Measurements from ENCODE around the gene CDC5L. TPM values are rescaled to one million over a fixed set of nuclear protein-coding genes. Genes with fewer than 3 reads are reported as not detected.

Gene CDC5L
- polyA plus RNA-seq, 1 donor (not counting 4 experiments of a cell fraction or from before 2014, with no cell fraction given): 16.6 TPM

GRCh38 chr6:44493132-44493531, 105.6 kb downstream of the CDC5L start:
- DNase-seq (ENCODE audit: low read depth, low spot score) (no peak), FAIRE-seq (no peak)
- no peaks in the 10 kb centered on the region for H3K9me1 ChIP-seq (ENCODE audit: control insufficient read depth, extremely low read depth, insufficient read depth, low read length)
- H4K20me1 ChIP-seq (ENCODE audit: control insufficient read depth, extremely low read depth, insufficient read depth, low read length): no peaks in the 10 kb centered on the region
- H3K4me3 ChIP-seq (ENCODE audit: control insufficient read depth in 2 of 3, extremely low read depth in 1 of 3, insufficient read depth in 2 of 3, low read depth in 1 of 3, low read length in 3 of 3): no peak overlapping the region
- no peaks in the 10 kb centered on the region for H3K27me3 ChIP-seq (ENCODE audit: control insufficient read depth, extremely low read depth, insufficient read depth, low read length)
- H3K4me1 ChIP-seq (ENCODE audit: control insufficient read depth, extremely low read depth, insufficient read depth, low read length): peaks cover 50% of the 10 kb centered on the region
- no peak for TF ChIP-seq CTCF (optimal IDR thresholded peaks at IDR 0.05 in 1 of 3, IDR thresholded peaks at IDR 0.05 in 1 of 3, conservative IDR thresholded peaks at IDR 0.05 in 1 of 3; ENCODE audit: extremely low read depth in 1 of 3, insufficient read depth in 2 of 3, low read length in 3 of 3)
- no peak for TF ChIP-seq EZH2 (IDR thresholded peaks at IDR 0.05; ENCODE audit: low read length)
- no peak overlapping the region for H3K9ac ChIP-seq (ENCODE audit: control insufficient read depth, extremely low read depth, insufficient read depth, low read length)
- peak overlapping the region; percentile 86 for H3K27ac ChIP-seq (ENCODE audit: control insufficient read depth, insufficient read depth, low read length)
- dilution Hi-C loops (cut with MboI; ENCODE audit: extremely low pct_ligation_motif_present, low sequenced_read_pairs): no loop called here
- no peaks in the 10 kb centered on the region for H3K36me3 ChIP-seq (ENCODE audit: control insufficient read depth in 2 of 2, extremely low read depth in 1 of 2, insufficient read depth in 2 of 2, low read length in 2 of 2)
- no peaks in the 10 kb centered on the region for H3K9me3 ChIP-seq (ENCODE audit: control insufficient read depth, low read depth, low read length)
- H3K4me2 ChIP-seq (ENCODE audit: control insufficient read depth, extremely low read depth, insufficient read depth, low read depth, low read length): no peak overlapping the region
- no peaks in the 10 kb centered on the region for H3K79me2 ChIP-seq (ENCODE audit: control insufficient read depth, insufficient read depth, low read length)
- H2AFZ ChIP-seq (ENCODE audit: control insufficient read depth, low read length): no peak overlapping the region

GRCh38 chr6:44493593-44493992, 106.1 kb downstream of the CDC5L start:
- no peak for DNase-seq (ENCODE audit: low read depth, low spot score)
- H2AFZ ChIP-seq (ENCODE audit: control insufficient read depth, low read length): no peak overlapping the region
- H3K9me1 ChIP-seq (ENCODE audit: control insufficient read depth, extremely low read depth, insufficient read depth, low read length): no peaks in the 10 kb centered on the region
- H3K36me3 ChIP-seq (ENCODE audit: control insufficient read depth in 2 of 2, extremely low read depth in 1 of 2, insufficient read depth in 2 of 2, low read length in 2 of 2): no peaks in the 10 kb centered on the region
- H4K20me1 ChIP-seq (ENCODE audit: control insufficient read depth, extremely low read depth, insufficient read depth, low read length): no peaks in the 10 kb centered on the region
- peaks cover 50% of the 10 kb centered on the region for H3K4me1 ChIP-seq (ENCODE audit: control insufficient read depth, extremely low read depth, insufficient read depth, low read length)
- peak overlapping the region; percentile 38 for H3K9ac ChIP-seq (ENCODE audit: control insufficient read depth, extremely low read depth, insufficient read depth, low read length)
- FAIRE-seq: peak; percentile 73
- no peaks in the 10 kb centered on the region for H3K9me3 ChIP-seq (ENCODE audit: control insufficient read depth, low read depth, low read length)
- dilution Hi-C loops (cut with MboI; ENCODE audit: extremely low pct_ligation_motif_present, low sequenced_read_pairs): no loop called here
- H3K4me3 ChIP-seq (ENCODE audit: control insufficient read depth in 2 of 3, extremely low read depth in 1 of 3, insufficient read depth in 2 of 3, low read depth in 1 of 3, low read length in 3 of 3): no peak overlapping the region
- no peak for TF ChIP-seq EZH2 (IDR thresholded peaks at IDR 0.05; ENCODE audit: low read length)
- TF ChIP-seq CTCF (optimal IDR thresholded peaks at IDR 0.05 in 1 of 3, IDR thresholded peaks at IDR 0.05 in 1 of 3, conservative IDR thresholded peaks at IDR 0.05 in 1 of 3; ENCODE audit: extremely low read depth in 1 of 3, insufficient read depth in 2 of 3, low read length in 3 of 3): no peak
- no peaks in the 10 kb centered on the region for H3K79me2 ChIP-seq (ENCODE audit: control insufficient read depth, insufficient read depth, low read length)
- peak overlapping the region; percentile 86 for H3K27ac ChIP-seq (ENCODE audit: control insufficient read depth, insufficient read depth, low read length)
- H3K27me3 ChIP-seq (ENCODE audit: control insufficient read depth, extremely low read depth, insufficient read depth, low read length): no peaks in the 10 kb centered on the region
- H3K4me2 ChIP-seq (ENCODE audit: control insufficient read depth, extremely low read depth, insufficient read depth, low read depth, low read length): peak overlapping the region; percentile 60
